ENCODE results near the gene PPP1R11. TPM values are rescaled to one million over a fixed set of nuclear protein-coding genes. Genes with fewer than 3 reads are reported as not detected.

The PPP1R11 gene
- total and polyA plus RNA-seq, 9 of the 15 experiments (the other 6 are each of a cell fraction or from before 2014, with no cell fraction given) = 17.8 to 94.8 (median 44.6) TPM

GRCh38 chr6:30102970-30103871, 36.2 kb downstream of the PPP1R11 start (continued):
- TF ChIP-seq ZBTB40 (IDR thresholded peaks at IDR 0.05) (0 out of 2 replicates have a peak, but pooled peaks have one; percentile 32), ZBTB40 (CRISPR knock-in tag; IDR thresholded peaks at IDR 0.05) (no peak), FOXJ3 (CRISPR knock-in tag; IDR thresholded peaks at IDR 0.05) (no peak), NR4A1 (CRISPR knock-in tag; IDR thresholded peaks at IDR 0.05) (0 out of 2 replicates have a peak, but pooled peaks have one; percentile 18), NR4A1 (tag; IDR thresholded peaks at IDR 0.05) (no peak), ZNF764 (CRISPR knock-in tag; IDR thresholded peaks at IDR 0.05; ENCODE audit: low read depth) (no peak), ZNF584 (CRISPR knock-in tag; IDR thresholded peaks at IDR 0.05; ENCODE audit: low read depth) (no peak), SREBF1 (IDR thresholded peaks at IDR 0.05; ENCODE audit: borderline replicate concordance, low read depth, low read length) (no peak), BCLAF1 (IDR thresholded peaks at IDR 0.05; ENCODE audit: borderline replicate concordance in 1 of 2, control insufficient read depth in 1 of 2, low read depth in 2 of 2, low read length in 1 of 2) (no peak), MAFG (tag; conservative IDR thresholded peaks at IDR 0.05) (no peak), MYBL2 (IDR thresholded peaks at IDR 0.05; ENCODE audit: low read depth) (no peak), MYBL2 (CRISPR knock-in tag; IDR thresholded peaks at IDR 0.05; ENCODE audit: borderline replicate concordance) (no peak)
- TF ChIP-seq, protein P1, sequence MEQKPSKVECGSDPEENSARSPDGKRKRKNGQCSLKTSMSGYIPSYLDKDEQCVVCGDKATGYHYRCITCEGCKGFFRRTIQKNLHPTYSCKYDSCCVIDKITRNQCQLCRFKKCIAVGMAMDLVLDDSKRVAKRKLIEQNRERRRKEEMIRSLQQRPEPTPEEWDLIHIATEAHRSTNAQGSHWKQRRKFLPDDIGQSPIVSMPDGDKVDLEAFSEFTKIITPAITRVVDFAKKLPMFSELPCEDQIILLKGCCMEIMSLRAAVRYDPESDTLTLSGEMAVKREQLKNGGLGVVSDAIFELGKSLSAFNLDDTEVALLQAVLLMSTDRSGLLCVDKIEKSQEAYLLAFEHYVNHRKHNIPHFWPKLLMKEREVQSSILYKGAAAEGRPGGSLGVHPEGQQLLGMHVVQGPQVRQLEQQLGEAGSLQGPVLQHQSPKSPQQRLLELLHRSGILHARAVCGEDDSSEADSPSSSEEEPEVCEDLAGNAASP (IDR thresholded peaks at IDR 0.05) = no peak
